GM23338 (cell line): ENCODE data around the gene TRABD. TPM values are rescaled to one million over a fixed set of nuclear protein-coding genes. Genes with fewer than 3 reads are reported as not detected.
A peak's percentile ranks its signal among the peaks of the same experiment; 100 is the strongest.

ENCODE experiments used
- ATAC-seq: fragments of 200-7000 bp; cut with Tn5 transposase; 3 replicates; pipeline ENCODE4 v1.9.1; 2020
- DNase-seq: peaks from one replicate; pipeline ENCODE4 v3.0.0-alpha.2; 2015; ENCODE audit warnings: low spot score
- H2AFZ ChIP-seq: fragments of 200-600 bp; sonication (generic); 2 replicates; pipeline ENCODE4 v1.8.0; 2016; ENCODE audit warnings: antibody characterized with exemption, mild to moderate bottlenecking, moderate library complexity
- H3F3A ChIP-seq: fragments of 200-600 bp; sonication (generic); replicated peaks from 2 replicates; pipeline ENCODE4 v1.8.0; 2017; ENCODE audit warnings: antibody characterized with exemption, mixed run types, low read depth
- H3K27ac ChIP-seq: fragments of 200-600 bp; sonication (generic); 2 replicates; pipeline ENCODE4 v1.6.1; 2016; ENCODE audit warnings: low read depth
- H3K27me3 ChIP-seq: fragments of 200-600 bp; sonication (generic); 2 replicates; pipeline ENCODE4 v1.8.0; 2016; ENCODE audit warnings: mild to moderate bottlenecking, mixed run types, moderate library complexity; ENCODE audit not compliant: insufficient read depth
- H3K36me3 ChIP-seq: fragments of 200-600 bp; sonication (generic); 2 replicates; pipeline ENCODE4 v1.8.0; 2016; ENCODE audit warnings: mild to moderate bottlenecking; ENCODE audit not compliant: insufficient read depth
- H3K4me1 ChIP-seq: fragments of 200-600 bp; sonication (generic); 2 replicates; pipeline ENCODE4 v1.8.0; 2016; ENCODE audit warnings: mild to moderate bottlenecking, moderate library complexity; ENCODE audit not compliant: insufficient read depth
- H3K4me2 ChIP-seq: fragments of 200-600 bp; sonication (generic); 2 replicates; pipeline ENCODE4 v1.7.1; 2017; ENCODE audit warnings: mixed run types
- H3K4me3 ChIP-seq: fragments of 200-600 bp; sonication (generic); 2 replicates; pipeline ENCODE4 v1.6.1; 2016; ENCODE audit warnings: mixed run types
- H3K79me2 ChIP-seq: fragments of 200-600 bp; sonication (generic); replicated peaks from 2 replicates; pipeline ENCODE4 v1.8.0; 2017; ENCODE audit warnings: mild to moderate bottlenecking; ENCODE audit not compliant: insufficient read depth
- H3K9me2 ChIP-seq: fragments of 200-600 bp; sonication (generic); 2 replicates; pipeline ENCODE4 v1.8.0; 2017; ENCODE audit not compliant: insufficient read depth
- H4K20me1 ChIP-seq: fragments of 200-600 bp; sonication (generic); replicated peaks from 2 replicates; pipeline ENCODE4 v1.8.0; 2017; ENCODE audit warnings: mild to moderate bottlenecking; ENCODE audit not compliant: insufficient read depth
- H3K27ac Mint-ChIP-seq: 2 replicates; pipeline ENCODE4 v1.8.0; 2020; ENCODE audit warnings: inconsistent platforms, mild to moderate bottlenecking, moderate library complexity, mixed read lengths
- H3K27me3 Mint-ChIP-seq: 3 replicates; pipeline ENCODE4 v1.8.0; 2022; ENCODE audit warnings: low read depth, mild to moderate bottlenecking, moderate library complexity, mixed read lengths, inconsistent platforms; ENCODE audit not compliant: insufficient read depth, poor library complexity
- H3K36me3 Mint-ChIP-seq: 3 replicates; pipeline ENCODE4 v1.8.0; 2021; ENCODE audit warnings: low read depth, mild to moderate bottlenecking, inconsistent platforms, moderate library complexity, mixed read lengths
- H3K4me1 Mint-ChIP-seq: 3 replicates; pipeline ENCODE4 v1.8.0; 2020; ENCODE audit warnings: mild to moderate bottlenecking, inconsistent platforms, mixed read lengths
- H3K4me3 Mint-ChIP-seq: 3 replicates; pipeline ENCODE4 v1.8.0; 2021; ENCODE audit warnings: moderate library complexity, mild to moderate bottlenecking, inconsistent platforms, mixed read lengths
- H3K9me3 Mint-ChIP-seq: 3 replicates; pipeline ENCODE4 v1.8.0; 2020; ENCODE audit warnings: moderate library complexity, mild to moderate bottlenecking, inconsistent platforms, mixed read lengths
- CREB1 ChIP-seq: fragments of 250-450 bp; sonication (Bioruptor Pico); IDR thresholded peaks from 2 replicates; pipeline ENCODE4 v1.5.0; 2020; ENCODE audit warnings: low read depth, mild to moderate bottlenecking, moderate library complexity
- EZH2 ChIP-seq: fragments of 200-600 bp; sonication (generic); IDR thresholded peaks from one replicate; pipeline ENCODE4 v1.8.0; 2017; ENCODE audit warnings: antibody characterized with exemption, mild to moderate bottlenecking, low read depth; ENCODE audit not compliant: unreplicated experiment
- EZH2phosphoT487 ChIP-seq: fragments of 200-600 bp; sonication (generic); IDR thresholded peaks from one replicate; pipeline ENCODE4 v1.8.1; 2018; ENCODE audit warnings: antibody characterized with exemption; ENCODE audit not compliant: unreplicated experiment
- NANOG ChIP-seq: IDR thresholded peaks from 2 replicates; pipeline ENCODE4 v1.6.1; 2016; ENCODE audit warnings: antibody characterized with exemption, borderline replicate concordance
- POLR2AphosphoS5 ChIP-seq: IDR thresholded peaks from 2 replicates; pipeline ENCODE4 v1.6.1; 2016; ENCODE audit warnings: antibody characterized with exemption, low read depth
- STAT1 ChIP-seq: IDR thresholded peaks from one replicate; pipeline ENCODE4 v1.6.1; 2016; ENCODE audit warnings: antibody characterized with exemption; ENCODE audit not compliant: unreplicated experiment
- ZNF114 ChIP-seq: fragments of 250-450 bp; sonication (Bioruptor Pico); IDR thresholded peaks from 2 replicates; pipeline ENCODE4 v1.5.0; 2020; ENCODE audit warnings: mild to moderate bottlenecking, moderate library complexity
- ZNF331 ChIP-seq: fragments of 250-450 bp; sonication (Bioruptor Pico); IDR thresholded peaks from 2 replicates; pipeline ENCODE4 v1.5.0; 2020; ENCODE audit warnings: low read depth, mild to moderate bottlenecking, moderate library complexity
- polyA plus RNA-seq: library from polyadenylated mRNA; unstranded; fragments of >200 nt; fragmentation: Nextera tagmentation; extraction: Ambion mirVana; gene quantifications from 2 replicates; pipeline ENCODE4 v1.2.1, GENCODE V29; 2016
- total RNA-seq: library from RNA; depleted of rRNA; stranded (reverse); fragments of >200 nt; shearing (Covaris generic); gene quantifications from 2 replicates; pipeline ENCODE4 v1.2.3, GENCODE V29; 2014
- TF ChIP-seq, protein P1 (sequence below): IDR thresholded peaks from 2 replicates; pipeline ENCODE4 v1.6.1; 2016; ENCODE audit warnings: antibody characterized with exemption
- TF ChIP-seq, protein P2 (sequence below), 2 experiments: fragments of 200-600 bp in 1 of 2; sonication (generic) in 1 of 2; conservative IDR thresholded peaks; 2 replicates each; pipeline versions ENCODE4 v1.5.1 to v1.6.1; 2016 to 2017; ENCODE audit warnings: antibody characterized with exemption in 2 of 2, low read depth in 2 of 2, mild to moderate bottlenecking in 2 of 2, moderate library complexity in 1 of 2
- TF ChIP-seq, protein P3 (sequence below): IDR thresholded peaks from one replicate; pipeline ENCODE4 v1.6.1; 2018; ENCODE audit warnings: antibody characterized with exemption; ENCODE audit not compliant: unreplicated experiment

TRABD gene
- total and polyA plus RNA-seq, 2 experiments from 2014 or later = 44.1 to 66.1 TPM

DNA sequence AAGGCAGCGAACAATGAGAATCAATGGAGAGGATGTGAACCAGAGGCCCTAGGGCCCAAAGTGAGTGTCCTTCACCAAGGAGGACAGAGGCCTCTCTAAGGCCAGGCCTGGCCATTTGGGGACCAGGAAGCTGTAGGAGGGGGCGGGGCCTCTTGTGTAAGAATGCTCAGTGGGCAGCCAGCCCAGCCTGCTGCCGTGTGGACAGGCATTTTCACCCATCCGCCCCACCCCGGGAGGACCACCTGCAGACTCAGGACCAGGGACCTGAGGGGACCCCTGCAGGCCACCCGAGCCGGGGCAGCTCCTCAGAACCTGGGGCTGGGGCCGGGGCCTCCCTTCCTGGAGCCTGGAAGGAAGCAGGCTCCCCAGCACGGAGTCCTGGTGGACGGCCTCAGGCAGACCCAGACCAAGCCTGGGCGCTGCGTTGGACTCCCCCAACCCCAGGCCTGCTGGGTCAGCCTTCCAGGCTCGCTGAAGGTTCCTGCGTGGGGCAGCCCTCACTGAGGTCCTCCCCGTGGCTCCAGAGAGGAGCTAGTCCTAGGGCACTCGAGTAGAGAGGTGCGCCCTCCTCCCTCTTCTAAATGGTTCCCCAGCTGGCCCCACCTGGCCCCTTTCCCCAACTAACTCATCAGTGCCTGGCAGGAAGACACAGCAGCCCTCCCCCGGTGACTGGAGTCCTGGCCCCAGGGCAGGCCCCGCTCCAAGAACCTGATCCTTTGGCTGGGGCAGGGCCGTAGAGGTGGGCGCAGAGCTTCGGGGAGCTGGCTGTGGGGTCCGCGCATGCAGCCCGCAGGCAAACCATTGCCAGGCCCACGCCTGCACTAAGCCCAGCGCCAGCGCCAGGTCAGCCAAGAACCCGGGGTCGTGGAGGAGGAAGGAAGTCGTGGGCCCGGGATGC, 1.5 kb upstream of the TRABD start:
- Histone ChIP-seq H3K4me3 (peak overlapping the region; percentile 67), H2AFZ (peak overlapping the region; percentile 96), H3K4me2 (peak overlapping the region; percentile 84), H3K79me2 (peaks cover 24% of the 10 kb centered on the region), H3K4me1 (peaks cover 13% of the 10 kb centered on the region), H3K9me2 (no peaks in the 10 kb centered on the region), H4K20me1 (peaks cover 5% of the 10 kb centered on the region; the same call in 1 of the 2 replicates), H3K27ac (no peak overlapping the region), H3K36me3 (no peaks in the 10 kb centered on the region), H3F3A (no peaks in the 10 kb centered on the region), H3K27me3 (0 out of 2 replicates have a peak, but pooled peaks cover 10% of the 10 kb centered on the region)
- Mint-ChIP-seq H3K9me3 (no peaks in the 10 kb centered on the region), H3K36me3 (peaks cover 4% of the 10 kb centered on the region; the same call in 1 of the 3 replicates), H3K4me1 (peaks cover 10% of the 10 kb centered on the region), H3K27me3 (peaks cover 19% of the 10 kb centered on the region), H3K27ac (no peak overlapping the region), H3K4me3 (peak overlapping the region; percentile 79)
- no peak for TF ChIP-seq ZNF331 (CRISPR knock-in tag)
- TF ChIP-seq POLR2AphosphoS5 = no peak
- TF ChIP-seq, protein P1, sequence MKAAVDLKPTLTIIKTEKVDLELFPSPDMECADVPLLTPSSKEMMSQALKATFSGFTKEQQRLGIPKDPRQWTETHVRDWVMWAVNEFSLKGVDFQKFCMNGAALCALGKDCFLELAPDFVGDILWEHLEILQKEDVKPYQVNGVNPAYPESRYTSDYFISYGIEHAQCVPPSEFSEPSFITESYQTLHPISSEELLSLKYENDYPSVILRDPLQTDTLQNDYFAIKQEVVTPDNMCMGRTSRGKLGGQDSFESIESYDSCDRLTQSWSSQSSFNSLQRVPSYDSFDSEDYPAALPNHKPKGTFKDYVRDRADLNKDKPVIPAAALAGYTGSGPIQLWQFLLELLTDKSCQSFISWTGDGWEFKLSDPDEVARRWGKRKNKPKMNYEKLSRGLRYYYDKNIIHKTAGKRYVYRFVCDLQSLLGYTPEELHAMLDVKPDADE = no peak
- TF ChIP-seq CREB1 (CRISPR knock-in tag) = no peak
- TF ChIP-seq NANOG = no peak
- TF ChIP-seq STAT1 = no peak
- TF ChIP-seq EZH2 = no peak
- TF ChIP-seq, protein P2, sequence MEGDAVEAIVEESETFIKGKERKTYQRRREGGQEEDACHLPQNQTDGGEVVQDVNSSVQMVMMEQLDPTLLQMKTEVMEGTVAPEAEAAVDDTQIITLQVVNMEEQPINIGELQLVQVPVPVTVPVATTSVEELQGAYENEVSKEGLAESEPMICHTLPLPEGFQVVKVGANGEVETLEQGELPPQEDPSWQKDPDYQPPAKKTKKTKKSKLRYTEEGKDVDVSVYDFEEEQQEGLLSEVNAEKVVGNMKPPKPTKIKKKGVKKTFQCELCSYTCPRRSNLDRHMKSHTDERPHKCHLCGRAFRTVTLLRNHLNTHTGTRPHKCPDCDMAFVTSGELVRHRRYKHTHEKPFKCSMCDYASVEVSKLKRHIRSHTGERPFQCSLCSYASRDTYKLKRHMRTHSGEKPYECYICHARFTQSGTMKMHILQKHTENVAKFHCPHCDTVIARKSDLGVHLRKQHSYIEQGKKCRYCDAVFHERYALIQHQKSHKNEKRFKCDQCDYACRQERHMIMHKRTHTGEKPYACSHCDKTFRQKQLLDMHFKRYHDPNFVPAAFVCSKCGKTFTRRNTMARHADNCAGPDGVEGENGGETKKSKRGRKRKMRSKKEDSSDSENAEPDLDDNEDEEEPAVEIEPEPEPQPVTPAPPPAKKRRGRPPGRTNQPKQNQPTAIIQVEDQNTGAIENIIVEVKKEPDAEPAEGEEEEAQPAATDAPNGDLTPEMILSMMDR (conservative IDR thresholded peaks at IDR 0.05; ENCODE audit: low read depth in 2 of 2) = no peak
- peak; percentile 61 for DNase-seq
- ATAC-seq = peak; percentile 33

DNA sequence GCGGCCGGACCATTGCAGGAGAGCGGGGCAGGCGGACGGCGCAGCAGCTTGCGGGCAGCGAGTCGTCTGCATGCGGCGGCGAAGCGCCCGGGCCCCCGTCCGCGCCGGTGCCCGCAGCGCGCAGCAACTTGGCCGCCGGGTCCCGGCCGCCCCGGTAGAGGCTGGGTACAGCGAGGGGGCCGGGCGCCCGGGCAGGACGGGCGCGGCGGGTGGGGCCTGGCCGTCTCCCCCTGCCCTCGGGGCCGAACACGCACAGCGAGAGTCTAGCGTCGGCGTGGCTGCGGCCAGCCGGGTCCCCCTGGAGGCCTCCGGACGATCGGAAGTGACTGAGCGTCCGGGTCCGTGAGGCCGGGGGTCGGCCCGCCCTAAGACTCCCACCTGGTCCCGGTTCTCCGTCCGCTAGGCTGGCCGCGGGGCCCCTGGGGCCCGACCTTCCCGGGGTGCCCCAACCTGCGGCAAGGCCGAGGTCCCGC, 775 bp upstream of the TRABD start:
- peaks cover 18% of the 10 kb centered on the region for H3K27me3 Mint-ChIP-seq
- 0 out of 2 replicates have a peak, but pooled peaks cover 10% of the 10 kb centered on the region for H3K27me3 ChIP-seq
- H3K4me2 ChIP-seq = peak overlapping the region; percentile 84
- peak overlapping the region; percentile 67 for H3K4me3 ChIP-seq
- H3K27ac Mint-ChIP-seq = no peak overlapping the region
- peak overlapping the region; percentile 79 for H3K4me3 Mint-ChIP-seq
- no peaks in the 10 kb centered on the region for H3K9me3 Mint-ChIP-seq
- no peaks in the 10 kb centered on the region for H3K36me3 ChIP-seq
- peak overlapping the region; percentile 96 for H2AFZ ChIP-seq
- H3K36me3 Mint-ChIP-seq = no peaks in the 10 kb centered on the region; the same call in 2 of the 3 replicates
- H3K79me2 ChIP-seq = peaks cover 24% of the 10 kb centered on the region
- DNase-seq = peak; percentile 58
- H3K9me2 ChIP-seq = no peaks in the 10 kb centered on the region
- peaks cover 13% of the 10 kb centered on the region for H3K4me1 ChIP-seq
- ATAC-seq = peak; percentile 33
- peaks cover 15% of the 10 kb centered on the region for H3K4me1 Mint-ChIP-seq
- H4K20me1 ChIP-seq = peaks cover 5% of the 10 kb centered on the region; the same call in 1 of the 2 replicates
- no peak overlapping the region for H3K27ac ChIP-seq
- no peaks in the 10 kb centered on the region for H3F3A ChIP-seq
- no peak for TF ChIP-seq NANOG
- TF ChIP-seq EZH2phosphoT487 = no peak
- TF ChIP-seq CREB1 (CRISPR knock-in tag) = no peak
- TF ChIP-seq EZH2 = no peak
- no peak for TF ChIP-seq ZNF114
- TF ChIP-seq, protein P3, sequence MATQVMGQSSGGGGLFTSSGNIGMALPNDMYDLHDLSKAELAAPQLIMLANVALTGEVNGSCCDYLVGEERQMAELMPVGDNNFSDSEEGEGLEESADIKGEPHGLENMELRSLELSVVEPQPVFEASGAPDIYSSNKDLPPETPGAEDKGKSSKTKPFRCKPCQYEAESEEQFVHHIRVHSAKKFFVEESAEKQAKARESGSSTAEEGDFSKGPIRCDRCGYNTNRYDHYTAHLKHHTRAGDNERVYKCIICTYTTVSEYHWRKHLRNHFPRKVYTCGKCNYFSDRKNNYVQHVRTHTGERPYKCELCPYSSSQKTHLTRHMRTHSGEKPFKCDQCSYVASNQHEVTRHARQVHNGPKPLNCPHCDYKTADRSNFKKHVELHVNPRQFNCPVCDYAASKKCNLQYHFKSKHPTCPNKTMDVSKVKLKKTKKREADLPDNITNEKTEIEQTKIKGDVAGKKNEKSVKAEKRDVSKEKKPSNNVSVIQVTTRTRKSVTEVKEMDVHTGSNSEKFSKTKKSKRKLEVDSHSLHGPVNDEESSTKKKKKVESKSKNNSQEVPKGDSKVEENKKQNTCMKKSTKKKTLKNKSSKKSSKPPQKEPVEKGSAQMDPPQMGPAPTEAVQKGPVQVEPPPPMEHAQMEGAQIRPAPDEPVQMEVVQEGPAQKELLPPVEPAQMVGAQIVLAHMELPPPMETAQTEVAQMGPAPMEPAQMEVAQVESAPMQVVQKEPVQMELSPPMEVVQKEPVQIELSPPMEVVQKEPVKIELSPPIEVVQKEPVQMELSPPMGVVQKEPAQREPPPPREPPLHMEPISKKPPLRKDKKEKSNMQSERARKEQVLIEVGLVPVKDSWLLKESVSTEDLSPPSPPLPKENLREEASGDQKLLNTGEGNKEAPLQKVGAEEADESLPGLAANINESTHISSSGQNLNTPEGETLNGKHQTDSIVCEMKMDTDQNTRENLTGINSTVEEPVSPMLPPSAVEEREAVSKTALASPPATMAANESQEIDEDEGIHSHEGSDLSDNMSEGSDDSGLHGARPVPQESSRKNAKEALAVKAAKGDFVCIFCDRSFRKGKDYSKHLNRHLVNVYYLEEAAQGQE = no peak
- TF ChIP-seq STAT1 = no peak
- no peak for TF ChIP-seq ZNF331 (CRISPR knock-in tag)
- TF ChIP-seq, protein P1 = no peak
- TF ChIP-seq, protein P2 (conservative IDR thresholded peaks at IDR 0.05; ENCODE audit: low read depth in 2 of 2) = no peak
